H9 (cell line): ENCODE data around the gene TTC39C. TPM values are rescaled to one million over a fixed set of nuclear protein-coding genes. Genes with fewer than 3 reads are reported as not detected.
A peak's percentile ranks its signal among the peaks of the same experiment; 100 is the strongest.

Experiments used
- DNase-seq: peaks from one replicate; pipeline ENCODE4 v3.0.0-alpha.2; 2017
- H2AFZ ChIP-seq: one replicate; pipeline ENCODE4 v1.6.1; 2013; ENCODE audit warnings: mild to moderate bottlenecking, low read length, control low read depth, moderate library complexity
- H2AK5ac ChIP-seq: 2 replicates; pipeline ENCODE4 v1.6.1; 2013; ENCODE audit warnings: low read length, control low read depth, mixed read lengths; ENCODE audit not compliant: insufficient read length
- H2BK120ac ChIP-seq: one replicate; pipeline ENCODE4 v1.6.1; 2013; ENCODE audit warnings: low read depth, mild to moderate bottlenecking, low read length, control low read depth, inconsistent platforms; ENCODE audit not compliant: poor library complexity, severe bottlenecking
- H2BK12ac ChIP-seq: 2 replicates; pipeline ENCODE4 v1.6.1; 2013; ENCODE audit warnings: low read length, control low read depth, mixed read lengths, low read depth; ENCODE audit not compliant: insufficient read length
- H2BK15ac ChIP-seq: 2 replicates; pipeline ENCODE4 v1.6.1; 2013; ENCODE audit warnings: low read depth, low read length, control low read depth
- H2BK20ac ChIP-seq: one replicate; pipeline ENCODE4 v1.6.1; 2013; ENCODE audit warnings: low read depth, mild to moderate bottlenecking, low read length, control low read depth, inconsistent platforms; ENCODE audit not compliant: poor library complexity, severe bottlenecking
- H2BK5ac ChIP-seq: 2 replicates; pipeline ENCODE4 v1.6.1; 2013; ENCODE audit warnings: low read length, control low read depth, mixed read lengths; ENCODE audit not compliant: insufficient read length
- H3K14ac ChIP-seq: 2 replicates; pipeline ENCODE4 v1.6.1; 2013; ENCODE audit warnings: low read length, control low read depth; ENCODE audit not compliant: insufficient read depth
- H3K18ac ChIP-seq: 2 replicates; pipeline ENCODE4 v1.6.1; 2013; ENCODE audit warnings: low read depth, mild to moderate bottlenecking, mixed read lengths, low read length, control low read depth; ENCODE audit not compliant: insufficient read length
- H3K23ac ChIP-seq: 2 replicates; pipeline ENCODE4 v1.6.1; 2013; ENCODE audit warnings: low read length, control low read depth, mixed read lengths, low read depth; ENCODE audit not compliant: insufficient read length
- H3K23me2 ChIP-seq: 2 replicates; pipeline ENCODE4 v1.6.1; 2013; ENCODE audit warnings: low read depth, mild to moderate bottlenecking, mixed read lengths, low read length, control low read depth; ENCODE audit not compliant: insufficient read length, poor library complexity, severe bottlenecking
- H3K27ac ChIP-seq: 2 replicates; pipeline ENCODE4 v1.5.1; 2013; ENCODE audit warnings: low read length, control low read depth, mixed read lengths, low read depth; ENCODE audit not compliant: insufficient read length
- H3K27me3 ChIP-seq: 2 replicates; pipeline ENCODE4 v1.6.1; 2013; ENCODE audit warnings: low read length, control low read depth, inconsistent platforms; ENCODE audit not compliant: insufficient read depth
- H3K4ac ChIP-seq: 2 replicates; pipeline ENCODE4 v1.6.1; 2013; ENCODE audit warnings: low read depth, mild to moderate bottlenecking, control low read depth, inconsistent platforms, low read length, moderate library complexity
- H3K4me1 ChIP-seq: 2 replicates; pipeline ENCODE4 v1.6.1; 2013; ENCODE audit warnings: low read length, control low read depth, inconsistent platforms; ENCODE audit not compliant: insufficient read depth
- H3K4me2 ChIP-seq: 2 replicates; pipeline ENCODE4 v1.6.1; 2013; ENCODE audit warnings: low read length, control low read depth, mixed read lengths; ENCODE audit not compliant: insufficient read length, insufficient read depth
- H3K56ac ChIP-seq: 2 replicates; pipeline ENCODE4 v1.6.1; 2013; ENCODE audit warnings: low read depth, mild to moderate bottlenecking, mixed read lengths, low read length, control low read depth; ENCODE audit not compliant: insufficient read length
- H3K79me1 ChIP-seq: 2 replicates; pipeline ENCODE4 v1.6.1; 2013; ENCODE audit warnings: low read depth, mild to moderate bottlenecking, moderate library complexity, low read length, control low read depth, inconsistent platforms; ENCODE audit not compliant: insufficient read depth, poor library complexity, severe bottlenecking
- H3K79me2 ChIP-seq: 2 replicates; pipeline ENCODE4 v1.6.1; 2013; ENCODE audit warnings: low read length, control low read depth, inconsistent platforms; ENCODE audit not compliant: insufficient read depth
- H3K9ac ChIP-seq: 2 replicates; pipeline ENCODE4 v1.6.1; 2013; ENCODE audit warnings: low read length, control low read depth, mixed read lengths; ENCODE audit not compliant: insufficient read length; ENCODE audit errors: extremely low read depth
- H3K9me3 ChIP-seq: one replicate; pipeline ENCODE4 v1.6.1; 2013; ENCODE audit warnings: low read depth, low read length, inconsistent platforms; ENCODE audit not compliant: control insufficient read depth
- H3T11ph ChIP-seq: one replicate; pipeline ENCODE4 v1.6.1; 2013; ENCODE audit warnings: mild to moderate bottlenecking, low read length, control low read depth, inconsistent platforms
- H4K20me1 ChIP-seq: one replicate; pipeline ENCODE4 v1.6.1; 2013; ENCODE audit not compliant: control insufficient read depth, insufficient read length, insufficient read depth
- H4K5ac ChIP-seq: 2 replicates; pipeline ENCODE4 v1.6.1; 2013; ENCODE audit warnings: low read depth, mild to moderate bottlenecking, mixed read lengths, low read length, control low read depth; ENCODE audit not compliant: insufficient read length
- H4K8ac ChIP-seq: replicated peaks from 2 replicates; pipeline ENCODE4 v1.6.1; 2013; ENCODE audit warnings: low read length, control low read depth, mixed read lengths, low read depth; ENCODE audit not compliant: insufficient read length
- H4K91ac ChIP-seq: 2 replicates; pipeline ENCODE4 v1.6.1; 2013; ENCODE audit warnings: low read depth, mild to moderate bottlenecking, moderate library complexity, mixed read lengths, low read length, control low read depth; ENCODE audit not compliant: insufficient read length
- H3K27ac Mint-ChIP-seq, 3 experiments: 2 replicates in 2 of 3; 3 replicates in 1 of 3; pipeline ENCODE4 v1.8.0; 2020 to 2021; ENCODE audit warnings: mixed read lengths in 3 of 3, mild to moderate bottlenecking in 1 of 3, moderate library complexity in 1 of 3
- H3K27me3 Mint-ChIP-seq: 2 replicates; pipeline ENCODE4 v1.8.0; 2021; ENCODE audit warnings: low read depth, mild to moderate bottlenecking, moderate library complexity, mixed read lengths
- H3K36me3 Mint-ChIP-seq, 3 experiments: 2 replicates in 2 of 3; 3 replicates in 1 of 3; pipeline ENCODE4 v1.8.0; 2020 to 2021; ENCODE audit warnings: low read depth in 3 of 3, mixed read lengths in 3 of 3; ENCODE audit not compliant: insufficient read depth in 1 of 3
- H3K4me1 Mint-ChIP-seq, 2 experiments: 2 replicates each; pipeline ENCODE4 v1.8.0; 2020; ENCODE audit warnings: mixed read lengths in 2 of 2
- H3K4me3 Mint-ChIP-seq, 2 experiments: 2 replicates in 1 of 2; 3 replicates in 1 of 2; pipeline ENCODE4 v1.8.0; 2020 to 2021; ENCODE audit warnings: mild to moderate bottlenecking in 2 of 2, mixed read lengths in 2 of 2, moderate library complexity in 1 of 2
- H3K9me3 Mint-ChIP-seq, 2 experiments: 2 replicates in 1 of 2; 3 replicates in 1 of 2; pipeline ENCODE4 v1.8.0; 2020; ENCODE audit warnings: mild to moderate bottlenecking in 2 of 2, mixed read lengths in 2 of 2, moderate library complexity in 1 of 2
- CTCF ChIP-seq: fragments of 200-600 bp; sonication (generic); conservative IDR thresholded peaks from 3 replicates; pipeline ENCODE4 v1.8.0; 2021; ENCODE audit warnings: antibody characterized with exemption, mild to moderate bottlenecking
- WGBS: extraction: QIAGEN DNeasy Blood & Tissue Kit; methylation state at CpG from one replicate; pipeline ENCODE4 v1.1.7; 2013; ENCODE audit warnings: missing lambda C conversion rate, low lambda C conversion rate, mixed read lengths; ENCODE audit not compliant: insufficient read length; ENCODE audit errors: extremely low coverage; 5-methylcytosine and 5-hydroxymethylcytosine counted together
- total RNA-seq: library from RNA; stranded (reverse); gene quantifications from 2 replicates; pipeline ENCODE4 v1.2.1, GENCODE V29; 2021

Gene TTC39C
- total RNA-seq, 1 experiment from 2014 or later = 18.0 TPM

- Histone ChIP-seq H4K20me1 (no peaks in the 10 kb centered on the region), H2BK12ac (no peak overlapping the region), H3T11ph (no peak overlapping the region), H3K4me1 (no peaks in the 10 kb centered on the region; the same call in 1 of the 2 replicates), H2BK20ac (no peak overlapping the region), H2BK120ac (no peak overlapping the region), H3K56ac (no peak overlapping the region), H3K23ac (no peak overlapping the region), H3K79me2 (no peaks in the 10 kb centered on the region), H2BK5ac (no peak overlapping the region), H3K18ac (no peak overlapping the region), H2AK5ac (no peak overlapping the region), H3K23me2 (no peaks in the 10 kb centered on the region), H4K91ac (no peak overlapping the region), H3K27me3 (no peaks in the 10 kb centered on the region), H3K4ac (no peak overlapping the region), H4K5ac (no peak overlapping the region), H4K8ac (no peak overlapping the region), H2BK15ac (no peak overlapping the region), H3K14ac (no peak overlapping the region), H3K9me3 (no peaks in the 10 kb centered on the region), H2AFZ (no peak overlapping the region), H3K4me2 (no peak overlapping the region), H3K27ac (no peak overlapping the region), H3K9ac (no peak overlapping the region), H3K79me1 (no peaks in the 10 kb centered on the region)
- H3K4me3 Mint-ChIP-seq = no peak overlapping the region
- H3K27me3 Mint-ChIP-seq = no peaks in the 10 kb centered on the region
- 0 out of 7 replicates have a peak overlapping the region, but pooled peaks of 1 of the 3 experiments have one; percentile 12 for H3K27ac Mint-ChIP-seq
- no peak for TF ChIP-seq CTCF
- H3K4me1 Mint-ChIP-seq = peaks cover 12 to 17% of the 10 kb centered on the region in 2 experiments
- H3K9me3 Mint-ChIP-seq = no peaks in the 10 kb centered on the region
- WGBS = no CpG with 5 or more reads among the region's 5 CpGs
- no peak for DNase-seq
- peaks cover 12 to 20% (median 14%) of the 10 kb centered on the region in 3 experiments; a peak in 6 of 7 replicates for H3K36me3 Mint-ChIP-seq
These were observed 163.1 kb downstream of the TTC39C start for GRCh38 chr18:24177499-24178133.
